ENCODE measurements around the gene MYO1A. TPM values are rescaled to one million over a fixed set of nuclear protein-coding genes. Genes with fewer than 3 reads are reported as not detected.

The MYO1A gene
- total RNA-seq, 4 donors from 2014 or later = 0.38 to 0.48 TPM; not detected in 2

DNA sequence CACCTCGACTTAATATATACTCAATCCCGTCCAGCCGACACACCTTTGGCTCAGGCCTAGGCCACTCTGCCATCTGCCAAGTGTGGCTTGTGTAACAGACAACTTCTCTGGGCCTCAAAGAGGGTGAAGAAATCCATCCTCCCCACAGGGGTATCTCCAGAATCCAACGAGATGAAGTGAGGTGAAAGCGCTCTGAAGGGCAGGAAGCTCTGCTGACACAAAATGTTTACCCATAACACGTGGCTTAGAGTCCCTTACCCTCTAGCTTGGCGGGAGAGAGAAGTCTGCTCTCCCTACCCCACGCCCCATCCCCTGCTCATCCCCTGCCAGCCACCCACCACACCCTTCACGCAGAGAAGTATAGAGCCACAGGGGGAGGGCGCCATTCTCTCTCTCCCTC lies 56.6 kb downstream of the MYO1A start:
- peaks cover 0 to 24% (median 0%) of the 10 kb centered on the region in 3 donors for H3K36me3 ChIP-seq
- WGBS, 2 donors = 60 to 82% methylated on average over 4 to 9 of the region's 10 CpGs

DNA sequence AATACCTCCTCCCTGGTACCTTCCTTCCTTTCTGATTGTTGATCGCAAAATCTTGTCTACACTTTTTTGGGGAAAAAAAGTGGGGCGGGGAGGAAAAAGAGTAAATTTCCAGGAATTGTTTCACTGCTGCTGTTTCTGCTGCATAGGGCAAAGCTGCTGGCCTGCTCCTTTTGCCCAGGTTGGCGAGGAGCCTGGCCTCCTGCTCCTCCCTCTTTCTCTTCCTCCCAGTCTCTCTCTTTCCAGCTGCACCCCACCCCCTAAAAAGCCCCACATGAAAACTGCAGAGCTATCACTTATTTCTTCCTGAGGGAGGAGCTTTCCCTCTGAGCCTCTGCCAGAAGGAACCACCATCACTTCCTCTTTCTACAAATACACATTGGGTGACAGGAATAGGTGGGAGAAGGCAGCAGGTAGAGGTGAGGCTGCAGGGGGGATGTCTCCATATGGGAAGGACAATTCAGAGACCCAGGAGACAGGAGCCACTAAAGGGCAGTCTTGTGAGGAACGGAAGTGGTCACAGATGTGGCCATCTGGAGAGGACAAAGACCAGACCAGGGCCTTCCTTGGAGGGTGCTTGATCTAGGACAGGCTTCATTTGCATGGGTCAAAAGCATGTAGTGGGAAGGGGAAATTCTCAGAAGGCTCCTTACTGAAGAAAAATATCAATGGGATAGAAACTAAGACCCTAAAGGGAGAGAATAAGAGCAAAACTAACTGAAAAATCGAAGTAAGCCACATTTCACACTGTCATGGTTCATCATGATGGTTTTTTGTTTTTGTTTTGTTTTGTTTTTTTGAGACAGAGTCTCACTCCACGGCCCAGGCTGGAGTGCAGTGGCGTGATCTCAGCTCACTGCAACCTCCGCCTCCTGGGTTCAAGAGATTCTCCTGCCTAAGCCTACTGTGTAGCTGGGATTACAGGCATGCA lies 58.3 kb downstream of the MYO1A start:
- Histone ChIP-seq H3K9me3 (no peaks in the 10 kb centered on the region), H3K36me3 (peaks cover 0 to 15% (median 0%) of the 10 kb centered on the region in 3 donors), H3K27ac (peak overlapping the region; percentile 18 to 75 (median 55)), H3K4me1 (peaks cover 23 to 42% (median 31%) of the 10 kb centered on the region in 3 donors), H3K27me3 (no peaks in the 10 kb centered on the region), H3K4me3 (peak overlapping the region in 1 of 4 donors; percentile 6)
- TF ChIP-seq POLR2A (IDR thresholded peaks at IDR 0.05) = no peak
- TF ChIP-seq, protein P1, sequence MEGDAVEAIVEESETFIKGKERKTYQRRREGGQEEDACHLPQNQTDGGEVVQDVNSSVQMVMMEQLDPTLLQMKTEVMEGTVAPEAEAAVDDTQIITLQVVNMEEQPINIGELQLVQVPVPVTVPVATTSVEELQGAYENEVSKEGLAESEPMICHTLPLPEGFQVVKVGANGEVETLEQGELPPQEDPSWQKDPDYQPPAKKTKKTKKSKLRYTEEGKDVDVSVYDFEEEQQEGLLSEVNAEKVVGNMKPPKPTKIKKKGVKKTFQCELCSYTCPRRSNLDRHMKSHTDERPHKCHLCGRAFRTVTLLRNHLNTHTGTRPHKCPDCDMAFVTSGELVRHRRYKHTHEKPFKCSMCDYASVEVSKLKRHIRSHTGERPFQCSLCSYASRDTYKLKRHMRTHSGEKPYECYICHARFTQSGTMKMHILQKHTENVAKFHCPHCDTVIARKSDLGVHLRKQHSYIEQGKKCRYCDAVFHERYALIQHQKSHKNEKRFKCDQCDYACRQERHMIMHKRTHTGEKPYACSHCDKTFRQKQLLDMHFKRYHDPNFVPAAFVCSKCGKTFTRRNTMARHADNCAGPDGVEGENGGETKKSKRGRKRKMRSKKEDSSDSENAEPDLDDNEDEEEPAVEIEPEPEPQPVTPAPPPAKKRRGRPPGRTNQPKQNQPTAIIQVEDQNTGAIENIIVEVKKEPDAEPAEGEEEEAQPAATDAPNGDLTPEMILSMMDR (IDR thresholded peaks at IDR 0.05) = no peak
- DNase-seq = no peak
- WGBS, 2 donors = 58 to 60% methylated on average over 8 of the region's 8 CpGs
- intact Hi-C loops (cut with DNase I) = no loop called here

More for the DNA sequence above, 56.6 kb downstream of the MYO1A start:
- no peak for TF ChIP-seq POLR2A (IDR thresholded peaks at IDR 0.05)
- TF ChIP-seq, protein P1 (IDR thresholded peaks at IDR 0.05) = no peak
- Histone ChIP-seq H3K27ac (no peak overlapping the region), H3K4me1 (peaks cover 14 to 25% (median 18%) of the 10 kb centered on the region in 3 donors), H3K4me3 (no peak overlapping the region), H3K9me3 (no peaks in the 10 kb centered on the region), H3K27me3 (no peaks in the 10 kb centered on the region)
- DNase-seq = no peak
- intact Hi-C loops (cut with DNase I) = no loop called here

DNA sequence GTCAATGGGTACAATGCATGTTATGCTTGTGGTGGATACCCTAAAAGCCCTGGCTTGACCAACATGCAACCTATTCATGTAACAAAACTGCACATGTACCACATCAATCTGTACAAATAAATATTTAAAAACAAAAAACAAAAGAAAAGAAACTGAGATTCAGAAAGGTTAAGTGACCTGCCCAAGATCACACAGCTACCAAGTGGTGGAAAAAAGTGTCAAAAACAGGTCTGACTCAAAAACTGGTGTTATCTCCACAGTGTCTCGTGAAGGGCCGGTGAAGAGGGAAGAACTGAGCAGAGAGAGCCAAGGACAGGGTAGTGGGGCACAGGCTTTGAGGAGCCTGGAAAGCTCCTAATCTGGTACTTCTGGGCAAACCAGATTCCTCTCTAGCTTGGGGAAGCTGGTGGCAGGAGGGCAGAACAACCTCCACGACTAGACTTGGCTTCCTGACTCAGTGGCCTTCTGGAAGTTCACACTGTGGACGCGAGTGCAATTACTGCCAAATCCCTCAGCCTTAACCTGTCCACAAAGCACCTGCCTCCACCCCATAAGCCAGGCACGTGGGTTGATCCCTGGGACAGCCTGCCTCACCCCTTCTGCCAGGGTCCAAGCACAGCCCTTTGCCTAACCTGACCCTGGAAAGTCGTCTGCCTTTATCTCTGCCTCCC lies 59.1 kb downstream of the MYO1A start:
- intact Hi-C loops (cut with DNase I) = no loop called here
- TF ChIP-seq, protein P1 (IDR thresholded peaks at IDR 0.05) = no peak
- no peak for TF ChIP-seq POLR2A (IDR thresholded peaks at IDR 0.05)

DNA sequence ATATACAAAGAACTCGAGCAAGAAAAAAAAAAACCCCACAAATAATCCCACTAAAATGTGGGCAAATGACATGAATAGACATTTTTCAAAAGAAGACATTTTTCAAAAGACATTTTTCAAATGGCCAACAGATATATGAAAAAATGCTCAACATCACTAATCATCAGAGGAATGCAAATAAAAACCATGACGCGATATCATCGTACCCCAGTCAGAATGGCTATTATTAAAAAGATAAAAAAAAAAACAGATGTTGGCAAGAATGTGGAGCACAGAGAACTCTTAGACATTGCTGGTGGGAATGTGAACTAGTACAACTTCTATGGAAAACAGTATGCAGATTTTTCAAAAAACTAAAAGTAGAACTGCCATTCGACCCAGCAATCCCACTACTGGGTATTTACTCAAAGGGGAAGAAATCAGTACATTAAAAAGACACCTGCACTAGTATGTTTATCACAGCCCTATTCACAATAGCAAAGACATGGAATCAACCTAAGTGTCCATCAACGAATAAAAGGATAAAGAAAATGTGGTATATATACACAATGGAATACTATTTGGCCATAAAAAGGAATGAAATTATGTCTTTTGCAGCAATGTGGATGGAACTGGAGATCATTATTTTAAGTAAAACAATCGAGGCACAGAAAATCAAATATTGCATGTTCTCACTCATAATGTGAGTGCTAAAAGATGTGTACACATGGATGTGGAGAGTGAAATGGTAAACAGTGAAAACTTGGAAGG lies 59.9 kb downstream of the MYO1A start:
- no peak for DNase-seq
- no peaks in the 10 kb centered on the region for H3K9me3 ChIP-seq
- 79 to 80% methylated on average over 7 of the region's 7 CpGs for whole genome bisulfite sequencing, 2 donors
- H3K36me3 ChIP-seq = peaks cover 0 to 2% (median 0%) of the 10 kb centered on the region in 3 donors
- no peak overlapping the region for H3K27ac ChIP-seq
- peaks cover 27 to 52% (median 37%) of the 10 kb centered on the region in 3 donors for H3K4me1 ChIP-seq
- H3K4me3 ChIP-seq = no peak overlapping the region
- intact Hi-C loops (cut with DNase I) = loop anchor here (5.0 kb wide), 1 partner anchor 233 kb away; no protein-coding TSS in a partner anchor
- H3K27me3 ChIP-seq = no peaks in the 10 kb centered on the region
- TF ChIP-seq, protein P1 (IDR thresholded peaks at IDR 0.05) = no peak
- TF ChIP-seq POLR2A (IDR thresholded peaks at IDR 0.05) = no peak

More for the DNA sequence above, 59.1 kb downstream of the MYO1A start:
- WGBS, 2 donors = 32 to 42% methylated on average over 7 of the region's 7 CpGs
- Histone ChIP-seq H3K4me1 (peaks cover 27 to 50% (median 37%) of the 10 kb centered on the region in 3 donors), H3K9me3 (no peaks in the 10 kb centered on the region), H3K4me3 (peak overlapping the region in 1 of 4 donors; percentile 6), H3K27me3 (no peaks in the 10 kb centered on the region), H3K36me3 (peaks cover 0 to 9% (median 0%) of the 10 kb centered on the region in 3 donors), H3K27ac (peak overlapping the region; percentile 18 to 75 (median 55))
- DNase-seq = no peak
